Left ventricle myocardium inferior (tissue), 1 donor: ENCODE measurements around the gene LMNTD2. TPM values are rescaled to one million over a fixed set of nuclear protein-coding genes. Genes with fewer than 3 reads are reported as not detected.

Source experiments
- DNase-seq: peaks from one replicate; pipeline ENCODE4 v3.0.0-alpha.2; 2020
- H3K27ac ChIP-seq: fragments of 200-600 bp; replicated peaks from 2 replicates; pipeline ENCODE4 v1.8.0; 2021
- H3K27me3 ChIP-seq: fragments of 200-600 bp; 2 replicates; pipeline ENCODE4 v1.8.0; 2021; ENCODE audit warnings: low read depth
- H3K36me3 ChIP-seq: fragments of 200-600 bp; 2 replicates; pipeline ENCODE4 v1.8.0; 2021
- H3K4me1 ChIP-seq: fragments of 200-600 bp; 2 replicates; pipeline ENCODE4 v1.8.0; 2021
- H3K4me3 ChIP-seq: fragments of 200-600 bp; 2 replicates; pipeline ENCODE4 v1.8.0; 2021; ENCODE audit warnings: mild to moderate bottlenecking, moderate library complexity
- H3K9me3 ChIP-seq: fragments of 200-600 bp; replicated peaks from 2 replicates; pipeline ENCODE4 v1.8.0; 2021
- CTCF ChIP-seq: fragments of 200-600 bp; IDR thresholded peaks from 2 replicates; pipeline ENCODE4 v1.8.0; 2021; ENCODE audit warnings: antibody characterized with exemption, mild to moderate bottlenecking, borderline replicate concordance
- intact Hi-C: fragments of 100-400 bp; cut with micrococcal nuclease; formaldehyde crosslinking; loops from one replicate; pipeline ENCODE4 v1.11.0; 2022
- total RNA-seq: library from RNA; stranded (reverse); fragmentation: NEBNext Ultra II Directional; extraction: Animal tissue kit (Norgen Biotek cat#: 25700); gene quantifications from one replicate; pipeline ENCODE4 v1.2.1, GENCODE V29; 2021
- donor health status: DM: no; HTN: yes; CAD: no; lungs with severe emphysema.

LMNTD2 gene
- total RNA-seq, 1 donor from 2014 or later: 0.52 TPM

DNA sequence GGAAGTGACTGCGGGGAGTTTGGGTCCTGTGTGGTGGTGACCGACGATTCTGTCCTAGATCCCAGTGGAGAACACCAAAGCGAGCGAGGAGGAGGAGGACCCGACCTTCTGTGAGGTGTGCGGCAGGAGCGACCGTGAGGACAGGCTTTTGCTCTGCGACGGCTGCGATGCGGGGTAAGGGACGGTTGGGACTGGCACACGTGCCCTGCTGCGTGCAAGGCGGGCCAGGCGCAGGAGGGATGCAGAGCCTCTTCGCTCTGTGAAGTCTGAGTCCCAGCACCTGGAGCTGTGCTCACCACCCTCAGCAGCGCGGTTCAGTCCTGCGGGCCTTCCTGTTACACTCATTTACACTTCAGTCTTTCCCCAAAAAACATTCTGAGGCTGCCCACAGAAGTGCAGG, 32.0 kb upstream of the LMNTD2 start:
- H3K4me3 ChIP-seq: no peak overlapping the region
- H3K4me1 ChIP-seq: no peaks in the 10 kb centered on the region
- H3K27ac ChIP-seq: no peak overlapping the region
- H3K36me3 ChIP-seq: peaks cover 97% of the 10 kb centered on the region
- TF ChIP-seq CTCF: no peak
- no peak for DNase-seq
- intact Hi-C loops: no loop called here
- no peaks in the 10 kb centered on the region for H3K27me3 ChIP-seq
- no peaks in the 10 kb centered on the region for H3K9me3 ChIP-seq

DNA sequence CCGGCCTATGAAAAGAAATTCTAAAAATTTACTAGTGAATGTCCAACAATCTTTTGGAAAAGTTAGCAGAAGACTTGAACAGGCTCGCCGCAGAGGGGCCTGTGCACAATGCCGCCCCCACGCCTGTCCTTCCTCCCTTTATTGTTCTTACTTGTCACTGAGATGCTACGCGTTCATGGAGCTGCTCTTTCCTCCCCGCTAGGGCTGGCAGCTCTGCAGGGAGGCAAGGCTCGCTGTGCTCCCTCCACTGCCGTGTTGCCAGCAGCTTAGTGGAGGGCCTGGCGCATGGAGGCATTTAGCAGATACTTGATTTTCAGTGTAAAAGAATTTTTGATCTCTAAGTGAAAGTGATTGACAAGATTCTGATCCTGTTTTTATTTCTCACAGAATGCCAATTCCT, 30.5 kb upstream of the LMNTD2 start:
- no peak for DNase-seq
- no peak for TF ChIP-seq CTCF
- intact Hi-C loops: no loop called here
- Histone ChIP-seq H3K36me3 (peaks cover 97% of the 10 kb centered on the region), H3K27me3 (no peaks in the 10 kb centered on the region), H3K27ac (no peak overlapping the region), H3K4me3 (no peak overlapping the region), H3K9me3 (no peaks in the 10 kb centered on the region), H3K4me1 (no peaks in the 10 kb centered on the region)

DNA sequence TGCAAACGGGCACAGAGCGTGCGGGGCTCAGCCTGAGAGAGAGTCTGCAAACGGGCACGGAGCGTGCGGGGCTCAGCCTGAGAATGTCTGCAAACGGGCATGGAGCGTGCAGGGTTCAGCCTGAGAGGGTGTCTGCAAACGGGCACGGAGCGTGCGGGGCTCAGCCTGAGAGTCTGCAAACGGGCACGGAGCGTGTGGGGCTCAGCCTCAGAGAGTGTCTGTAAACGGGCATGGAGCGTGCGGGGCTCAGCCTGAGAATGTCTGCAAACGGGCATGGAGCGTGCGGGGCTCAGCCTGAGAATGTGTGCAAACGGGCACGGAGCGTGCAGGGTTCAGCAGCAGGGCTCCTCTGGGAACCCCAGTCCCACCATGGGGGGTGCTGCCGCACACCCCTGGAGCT, 29.3 kb upstream of the LMNTD2 start:
- Histone ChIP-seq H3K27me3 (no peaks in the 10 kb centered on the region), H3K27ac (no peak overlapping the region), H3K4me3 (no peak overlapping the region), H3K9me3 (no peaks in the 10 kb centered on the region), H3K36me3 (peaks cover 91% of the 10 kb centered on the region), H3K4me1 (no peaks in the 10 kb centered on the region)
- no peak for DNase-seq
- TF ChIP-seq CTCF: no peak
- intact Hi-C loops: no loop called here

DNA sequence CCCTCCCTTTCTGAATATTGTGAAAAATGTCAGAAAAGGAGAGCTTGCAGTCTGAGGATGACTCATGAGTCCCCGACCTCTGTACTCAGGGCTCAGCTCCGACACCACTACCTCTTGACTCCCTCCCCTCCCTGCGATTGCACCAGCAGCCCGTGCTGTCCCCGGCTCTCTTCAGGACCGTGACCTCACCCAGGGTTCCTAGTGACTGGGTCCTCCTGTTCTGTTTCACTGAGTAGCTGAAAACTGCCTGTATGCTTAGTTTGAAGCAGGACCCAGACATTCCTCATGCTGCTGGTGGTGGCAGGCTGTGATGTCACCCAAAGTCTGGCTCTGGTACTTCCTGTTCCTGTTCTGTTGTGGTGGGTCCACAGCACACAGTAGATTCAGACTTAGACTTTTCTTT, 27.4 kb upstream of the LMNTD2 start:
- DNase-seq: no peak

DNA sequence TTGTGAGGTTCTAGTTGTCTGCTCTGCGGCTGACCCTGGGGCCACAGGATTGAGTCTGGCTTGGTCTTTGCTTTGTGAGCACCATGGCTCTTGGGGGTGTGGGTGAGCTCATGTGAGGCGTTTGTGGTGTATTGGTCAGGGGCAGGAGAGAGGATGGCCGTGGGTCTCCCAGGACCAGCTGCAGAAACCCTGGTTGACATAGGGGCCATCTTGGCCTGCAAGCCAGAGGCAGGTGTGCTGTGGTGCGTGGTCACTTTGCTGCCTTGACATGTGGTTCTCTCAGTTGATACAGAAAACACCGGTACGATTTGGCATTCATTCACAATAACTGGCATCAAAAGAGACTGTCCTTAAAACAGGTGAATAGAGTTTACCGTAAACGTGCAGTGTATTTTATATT, 27.0 kb upstream of the LMNTD2 start:
- Histone ChIP-seq H3K27me3 (no peaks in the 10 kb centered on the region), H3K27ac (no peak overlapping the region), H3K9me3 (no peaks in the 10 kb centered on the region), H3K36me3 (peaks cover 91% of the 10 kb centered on the region), H3K4me3 (no peak overlapping the region), H3K4me1 (no peaks in the 10 kb centered on the region)
- intact Hi-C loops: no loop called here
- DNase-seq: no peak
- no peak for TF ChIP-seq CTCF

More for the DNA sequence above, 27.4 kb upstream of the LMNTD2 start:
- no peaks in the 10 kb centered on the region for H3K27me3 ChIP-seq
- H3K36me3 ChIP-seq: peaks cover 91% of the 10 kb centered on the region
- H3K9me3 ChIP-seq: no peaks in the 10 kb centered on the region
- intact Hi-C loops: no loop called here
- H3K27ac ChIP-seq: no peak overlapping the region
- H3K4me3 ChIP-seq: no peak overlapping the region
- TF ChIP-seq CTCF: no peak
- H3K4me1 ChIP-seq: no peaks in the 10 kb centered on the region
